SU-DHL-6 (cell line): Measurements from ENCODE around the gene AP1S1.

Source experiments
- EZH2phosphoT487 ChIP-seq: fragments of 200-600 bp; sonication (generic), shearing (Covaris generic); conservative IDR thresholded peaks from 2 replicates; pipeline ENCODE4 v1.6.1; 2018; ENCODE audit warnings: mild to moderate bottlenecking, antibody characterized with exemption, low read length, moderate library complexity, mixed read lengths
- TF ChIP-seq, protein P1 (sequence below): fragments of 200-600 bp; sonication (generic); IDR thresholded peaks from one replicate; pipeline ENCODE4 v1.5.1; 2017; ENCODE audit warnings: antibody characterized with exemption, mild to moderate bottlenecking, low read length, moderate library complexity; ENCODE audit not compliant: insufficient read depth, poor library complexity, severe bottlenecking

GRCh38 chr7:101120315-101120714 lies 34.0 kb upstream of the AP1S1 start:
- TF ChIP-seq, protein P1, sequence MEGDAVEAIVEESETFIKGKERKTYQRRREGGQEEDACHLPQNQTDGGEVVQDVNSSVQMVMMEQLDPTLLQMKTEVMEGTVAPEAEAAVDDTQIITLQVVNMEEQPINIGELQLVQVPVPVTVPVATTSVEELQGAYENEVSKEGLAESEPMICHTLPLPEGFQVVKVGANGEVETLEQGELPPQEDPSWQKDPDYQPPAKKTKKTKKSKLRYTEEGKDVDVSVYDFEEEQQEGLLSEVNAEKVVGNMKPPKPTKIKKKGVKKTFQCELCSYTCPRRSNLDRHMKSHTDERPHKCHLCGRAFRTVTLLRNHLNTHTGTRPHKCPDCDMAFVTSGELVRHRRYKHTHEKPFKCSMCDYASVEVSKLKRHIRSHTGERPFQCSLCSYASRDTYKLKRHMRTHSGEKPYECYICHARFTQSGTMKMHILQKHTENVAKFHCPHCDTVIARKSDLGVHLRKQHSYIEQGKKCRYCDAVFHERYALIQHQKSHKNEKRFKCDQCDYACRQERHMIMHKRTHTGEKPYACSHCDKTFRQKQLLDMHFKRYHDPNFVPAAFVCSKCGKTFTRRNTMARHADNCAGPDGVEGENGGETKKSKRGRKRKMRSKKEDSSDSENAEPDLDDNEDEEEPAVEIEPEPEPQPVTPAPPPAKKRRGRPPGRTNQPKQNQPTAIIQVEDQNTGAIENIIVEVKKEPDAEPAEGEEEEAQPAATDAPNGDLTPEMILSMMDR: no peak
- TF ChIP-seq EZH2phosphoT487: no peak
